Nephron (organoid): ENCODE results near the gene HCRTR1.
A peak's percentile ranks its signal among the peaks of the same experiment; 100 is the strongest.

Source experiments
- H3K27ac Mint-ChIP-seq, 3 experiments: 2 replicates each; pipeline ENCODE4 v1.8.0; 2020; ENCODE audit warnings: mixed read lengths in 3 of 3, mild to moderate bottlenecking in 2 of 3, moderate library complexity in 1 of 3
- H3K27me3 Mint-ChIP-seq: 2 replicates; pipeline ENCODE4 v1.8.0; 2021; ENCODE audit warnings: low read depth, mild to moderate bottlenecking, moderate library complexity, mixed read lengths
- H3K36me3 Mint-ChIP-seq: 2 replicates; pipeline ENCODE4 v1.8.0; 2020; ENCODE audit warnings: low read depth, mixed read lengths
- H3K4me1 Mint-ChIP-seq: 2 replicates; pipeline ENCODE4 v1.8.0; 2020; ENCODE audit warnings: mixed read lengths
- H3K4me3 Mint-ChIP-seq, 3 experiments: 2 replicates each; pipeline ENCODE4 v1.8.0; 2020; ENCODE audit warnings: mild to moderate bottlenecking in 3 of 3, mixed read lengths in 3 of 3, moderate library complexity in 2 of 3
- H3K9me3 Mint-ChIP-seq: 2 replicates; pipeline ENCODE4 v1.8.0; 2020; ENCODE audit warnings: mixed read lengths
- TF ChIP-seq, protein P1 (sequence below), 3 experiments: fragments of 200-600 bp; sonication (generic); IDR thresholded peaks; one replicate each; pipeline ENCODE4 v1.5.0; 2021; ENCODE audit warnings: antibody characterized with exemption in 3 of 3; ENCODE audit not compliant: unreplicated experiment in 3 of 3

The HCRTR1 gene

DNA sequence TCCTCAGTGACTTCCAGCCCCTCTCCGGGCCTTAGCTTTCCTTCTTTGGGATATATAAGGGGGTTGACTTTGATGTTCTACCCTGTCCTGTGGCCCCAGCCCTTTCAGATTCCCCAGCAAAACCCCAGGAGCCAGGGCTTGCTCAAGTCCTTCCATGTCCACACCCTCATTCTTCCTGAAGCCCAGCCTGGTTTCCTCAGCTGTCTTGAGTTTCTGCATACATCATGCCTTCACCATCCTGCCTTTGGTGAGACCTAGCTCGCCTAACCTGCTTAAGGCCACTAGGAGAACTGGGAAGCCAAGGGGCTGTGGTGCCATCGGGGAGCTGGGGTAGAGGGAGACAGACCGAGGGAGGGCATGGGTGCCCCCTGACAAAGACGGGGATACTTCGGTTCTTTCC is 44.4 kb downstream of the HCRTR1 start:
- Mint-ChIP-seq H3K36me3 (no peaks in the 10 kb centered on the region), H3K4me1 (peaks cover 14% of the 10 kb centered on the region), H3K4me3 (no peak overlapping the region), H3K9me3 (no peaks in the 10 kb centered on the region), H3K27me3 (peaks cover 8% of the 10 kb centered on the region), H3K27ac (no peak overlapping the region)
- TF ChIP-seq, protein P1, sequence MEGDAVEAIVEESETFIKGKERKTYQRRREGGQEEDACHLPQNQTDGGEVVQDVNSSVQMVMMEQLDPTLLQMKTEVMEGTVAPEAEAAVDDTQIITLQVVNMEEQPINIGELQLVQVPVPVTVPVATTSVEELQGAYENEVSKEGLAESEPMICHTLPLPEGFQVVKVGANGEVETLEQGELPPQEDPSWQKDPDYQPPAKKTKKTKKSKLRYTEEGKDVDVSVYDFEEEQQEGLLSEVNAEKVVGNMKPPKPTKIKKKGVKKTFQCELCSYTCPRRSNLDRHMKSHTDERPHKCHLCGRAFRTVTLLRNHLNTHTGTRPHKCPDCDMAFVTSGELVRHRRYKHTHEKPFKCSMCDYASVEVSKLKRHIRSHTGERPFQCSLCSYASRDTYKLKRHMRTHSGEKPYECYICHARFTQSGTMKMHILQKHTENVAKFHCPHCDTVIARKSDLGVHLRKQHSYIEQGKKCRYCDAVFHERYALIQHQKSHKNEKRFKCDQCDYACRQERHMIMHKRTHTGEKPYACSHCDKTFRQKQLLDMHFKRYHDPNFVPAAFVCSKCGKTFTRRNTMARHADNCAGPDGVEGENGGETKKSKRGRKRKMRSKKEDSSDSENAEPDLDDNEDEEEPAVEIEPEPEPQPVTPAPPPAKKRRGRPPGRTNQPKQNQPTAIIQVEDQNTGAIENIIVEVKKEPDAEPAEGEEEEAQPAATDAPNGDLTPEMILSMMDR (IDR thresholded peaks at IDR 0.05; ENCODE audit: unreplicated experiment in 3 of 3), result no peak

DNA sequence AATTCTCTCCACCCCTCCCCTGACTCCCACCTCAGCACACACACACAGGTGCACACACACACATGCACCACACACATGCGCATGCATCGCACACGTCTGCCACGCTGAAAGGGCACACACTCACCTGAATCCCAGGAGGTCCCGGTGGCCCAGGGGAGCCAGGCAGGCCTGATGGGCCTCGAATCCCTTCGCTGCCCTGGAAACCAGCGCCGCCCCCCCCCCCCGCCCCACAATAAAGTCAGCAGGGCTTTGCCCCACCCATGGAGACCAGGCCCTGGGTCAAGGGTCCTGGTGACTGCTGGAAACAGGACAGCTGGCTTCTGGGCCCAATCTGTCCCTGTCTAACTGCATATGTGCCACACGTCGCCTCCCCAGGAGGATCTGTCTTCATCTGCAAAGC is 45.0 kb downstream of the HCRTR1 start:
- Mint-ChIP-seq H3K4me3 (no peak overlapping the region), H3K27me3 (peaks cover 8% of the 10 kb centered on the region), H3K36me3 (no peaks in the 10 kb centered on the region), H3K9me3 (no peaks in the 10 kb centered on the region), H3K27ac (no peak overlapping the region), H3K4me1 (peaks cover 17% of the 10 kb centered on the region)
- TF ChIP-seq, protein P1 (IDR thresholded peaks at IDR 0.05; ENCODE audit: unreplicated experiment in 3 of 3), result no peak

DNA sequence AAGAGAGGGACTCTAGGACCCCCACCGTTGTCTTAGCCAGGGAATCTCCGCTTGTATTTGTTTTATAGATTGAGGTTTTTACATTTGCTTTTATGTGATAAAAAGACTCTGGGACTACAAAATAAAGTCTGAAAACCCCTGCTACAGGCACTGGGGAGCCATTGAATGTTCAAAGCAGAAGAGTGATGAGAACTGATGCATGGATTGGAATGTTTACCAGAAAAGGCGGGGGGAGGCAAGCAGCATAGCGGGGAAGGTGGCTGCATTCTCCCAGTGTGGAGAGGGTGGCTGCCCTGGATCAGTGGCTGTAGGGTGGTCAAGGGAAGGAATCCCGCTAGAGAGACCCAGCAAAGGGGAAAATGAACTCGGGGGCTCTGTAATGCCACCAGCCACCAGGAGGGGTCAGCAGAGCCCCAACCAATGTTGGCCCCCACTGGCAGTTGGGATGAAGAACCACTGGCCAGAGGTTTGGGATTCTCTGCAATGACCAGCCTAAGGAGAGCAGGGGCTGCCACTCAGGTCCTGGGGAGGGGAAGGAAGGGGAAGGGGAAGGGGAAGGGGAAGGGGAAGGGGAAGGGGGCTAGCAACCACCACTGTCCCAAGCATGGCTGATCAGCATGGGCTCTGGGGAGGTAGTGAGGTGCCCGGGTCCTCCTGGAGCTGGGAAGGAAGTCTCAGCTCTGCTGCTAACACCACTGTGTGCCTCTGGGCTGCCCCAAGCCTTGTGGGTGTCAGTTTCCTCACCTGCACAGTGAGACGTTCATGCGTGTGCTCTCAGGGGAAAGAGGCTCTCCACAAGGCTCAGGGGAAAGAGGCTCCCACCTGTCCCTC is 46.3 kb downstream of the HCRTR1 start:
- TF ChIP-seq, protein P1 (IDR thresholded peaks at IDR 0.05; ENCODE audit: unreplicated experiment in 3 of 3), result peak; percentile 77 to 90 (median 80)
- H3K4me1 Mint-ChIP-seq, result peaks cover 23% of the 10 kb centered on the region
- H3K9me3 Mint-ChIP-seq, result no peaks in the 10 kb centered on the region
- H3K4me3 Mint-ChIP-seq, result peak overlapping the region in 1 of 3 experiments; percentile 1
- no peaks in the 10 kb centered on the region for H3K36me3 Mint-ChIP-seq
- peaks cover 6% of the 10 kb centered on the region for H3K27me3 Mint-ChIP-seq
- peak overlapping the region in 2 of 3 experiments; percentile 58 to 94 for H3K27ac Mint-ChIP-seq

DNA sequence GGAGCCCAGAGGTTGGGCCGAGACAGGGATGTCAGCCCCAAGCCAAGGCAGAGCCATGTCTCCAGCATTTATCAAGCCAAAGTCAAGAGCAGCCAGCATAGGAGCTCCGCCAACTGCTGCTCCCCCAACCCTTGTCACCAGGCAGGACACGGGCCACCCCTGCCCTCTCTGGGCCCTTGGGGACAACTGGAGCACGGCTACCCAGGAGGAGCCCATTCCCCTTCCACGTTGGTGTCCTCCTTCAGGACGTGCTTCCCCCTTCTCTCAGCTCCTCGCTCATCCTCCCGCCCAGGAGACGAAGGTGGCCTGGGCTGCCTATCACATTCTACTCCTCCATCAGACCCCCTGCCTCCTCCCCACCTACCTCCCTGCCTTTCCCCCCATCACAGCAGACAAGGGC is 47.0 kb downstream of the HCRTR1 start:
- H3K27me3 Mint-ChIP-seq, result peaks cover 6% of the 10 kb centered on the region
- H3K27ac Mint-ChIP-seq, result peak overlapping the region in 2 of 3 experiments; percentile 31 to 94
- no peaks in the 10 kb centered on the region for H3K9me3 Mint-ChIP-seq
- H3K4me3 Mint-ChIP-seq, result no peak overlapping the region
- H3K36me3 Mint-ChIP-seq, result no peaks in the 10 kb centered on the region
- H3K4me1 Mint-ChIP-seq, result peaks cover 30% of the 10 kb centered on the region
- TF ChIP-seq, protein P1 (IDR thresholded peaks at IDR 0.05; ENCODE audit: unreplicated experiment in 3 of 3), result no peak

DNA sequence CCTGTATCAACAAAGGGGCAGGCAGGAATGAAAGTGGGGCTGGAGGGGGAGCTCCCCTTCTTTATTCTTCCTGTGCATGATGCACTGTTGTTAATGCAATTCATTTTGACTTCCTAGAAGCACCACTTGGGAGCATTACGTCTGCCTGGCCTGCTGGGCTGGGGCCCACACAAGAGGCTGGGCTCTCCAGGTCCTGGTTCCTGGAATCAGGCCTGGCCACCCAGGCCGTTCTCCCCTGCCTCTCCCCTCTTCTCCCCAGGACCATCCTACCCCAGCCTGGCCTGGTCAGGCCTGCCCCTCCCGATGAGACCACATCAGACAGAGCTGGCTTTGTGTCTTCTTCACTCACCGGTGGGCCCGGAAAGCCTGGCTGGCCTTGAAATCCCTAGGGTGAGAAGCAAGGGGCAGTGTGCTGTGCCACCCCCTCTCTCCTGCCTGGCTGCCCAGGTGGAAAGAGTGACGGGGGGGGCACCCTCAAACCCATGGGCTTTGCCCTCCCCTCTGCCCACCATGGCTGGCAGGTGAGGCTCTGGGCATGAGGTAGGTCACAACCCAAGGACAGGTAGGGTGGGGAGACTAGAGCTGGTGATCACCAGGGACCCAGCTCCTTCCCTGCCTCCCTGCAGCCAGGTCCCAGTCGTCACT is 47.9 kb downstream of the HCRTR1 start:
- Mint-ChIP-seq H3K9me3 (no peaks in the 10 kb centered on the region), H3K27me3 (peaks cover 4% of the 10 kb centered on the region), H3K4me1 (peaks cover 35% of the 10 kb centered on the region), H3K36me3 (no peaks in the 10 kb centered on the region), H3K4me3 (no peak overlapping the region), H3K27ac (peak overlapping the region in 2 of 3 experiments; percentile 83 to 94)
- TF ChIP-seq, protein P1 (IDR thresholded peaks at IDR 0.05; ENCODE audit: unreplicated experiment in 3 of 3), result no peak
